ENCODE data around the gene FADS2. TPM values are rescaled to one million over a fixed set of nuclear protein-coding genes. Genes with fewer than 3 reads are reported as not detected.

The FADS2 gene
- total and polyA plus RNA-seq, 9 of the 15 experiments (the other 6 are each of a cell fraction or from before 2014, with no cell fraction given): 2.9 to 42.8 (median 16.2) TPM

GRCh38 chr11:61834278-61835048 is 6.4 kb downstream of the FADS2 start (continued):
- TF ChIP-seq REST (IDR thresholded peaks at IDR 0.05; ENCODE audit: borderline replicate concordance) (no peak), REST (CRISPR knock-in tag; IDR thresholded peaks at IDR 0.05; ENCODE audit: low read depth) (peak; percentile 67; the same call in 1 of the 2 replicates), TCF3 (CRISPR knock-in tag; IDR thresholded peaks at IDR 0.05) (peak; percentile 91), TFAP4 (CRISPR knock-in tag; IDR thresholded peaks at IDR 0.05; ENCODE audit: borderline replicate concordance) (peak; percentile 87), E2F5 (CRISPR knock-in tag; IDR thresholded peaks at IDR 0.05) (no peak), HNRNPLL (IDR thresholded peaks at IDR 0.05; ENCODE audit: low read depth, low read length, poor library complexity, severe bottlenecking) (no peak), EHMT2 (IDR thresholded peaks at IDR 0.05) (peak; percentile 63; the same call in 1 of the 2 replicates), ETS1 (conservative IDR thresholded peaks at IDR 0.05; ENCODE audit: control insufficient read depth, low read depth, low read length) (peak; percentile 75; the same call in 1 of the 2 replicates), ARNT (IDR thresholded peaks at IDR 0.05) (peak; percentile 54 to 64; a peak in 2 of 4 replicates), GABPB1 (CRISPR knock-in tag; IDR thresholded peaks at IDR 0.05) (peak; percentile 46; the same call in 1 of the 2 replicates), EP400 (IDR thresholded peaks at IDR 0.05) (peak; percentile 55; the same call in 1 of the 2 replicates), RNF219 (CRISPR knock-in tag; IDR thresholded peaks at IDR 0.05) (peak; percentile 52; the same call in 1 of the 2 replicates), ZNF707 (CRISPR knock-in tag; conservative IDR thresholded peaks at IDR 0.05) (no peak)
